Glomerular visceral epithelial cell (primary cell): ENCODE data around the gene TPX2.
"Not testable (repeated sequence)": the region's sequence is repeated elsewhere in the genome, so short reads cannot be mapped to it uniquely, and the experiment has no call there.

ENCODE experiments used
- DNase-seq: peaks from one replicate; pipeline ENCODE4 v3.0.0-alpha.2; 2016; ENCODE audit errors: extremely low spot score

Gene TPX2

GRCh38 chr20:31719644-31720485 lies 19.2 kb upstream of the TPX2 start:
- peak; percentile 98 for DNase-seq

GRCh38 chr20:31720486-31721407 lies 18.3 kb upstream of the TPX2 start:
- peak; percentile 47 for DNase-seq

- no peak for DNase-seq
Measured at GRCh38 chr20:31721408-31722256, 17.5 kb upstream of the TPX2 start.

GRCh38 chr20:31722257-31723068 lies 16.6 kb upstream of the TPX2 start, which contains the start of gene BCL2L1:
TSS of gene BCL2L1 (minus strand) at chr20:31722868. CDS start at chr20:31722218, 650 bp downstream.
- peak; percentile 91 for DNase-seq

GRCh38 chr20:31723069-31723318 lies 16.1 kb upstream of the TPX2 start:
- DNase-seq, result no peak

- DNase-seq, result peak; percentile 99
Measured at GRCh38 chr20:31723319-31724078, 15.6 kb upstream of the TPX2 start.

GRCh38 chr20:31731321-31731717 lies 7.8 kb upstream of the TPX2 start:
- DNase-seq, result no peak

- no peak for DNase-seq
Measured at GRCh38 chr20:31739550-31739977, 474 bp downstream of the TPX2 start.

GRCh38 chr20:31740208-31740607 lies 1.1 kb downstream of the TPX2 start:
- peak; percentile 53 for DNase-seq

- DNase-seq, result no peak
Measured at GRCh38 chr20:31740656-31741323, 1.7 kb downstream of the TPX2 start.

- DNase-seq, result no peak
Measured at GRCh38 chr20:31746068-31746878, 7.2 kb downstream of the TPX2 start.

- not testable (repeated sequence) for DNase-seq
Measured at GRCh38 chr20:31747028-31747427, 7.9 kb downstream of the TPX2 start.

GRCh38 chr20:31747640-31748039 lies 8.6 kb downstream of the TPX2 start:
- no peak for DNase-seq

- DNase-seq, result no peak
Measured at GRCh38 chr20:31749223-31749622, 10.1 kb downstream of the TPX2 start.

GRCh38 chr20:31751126-31751525 lies 12.0 kb downstream of the TPX2 start:
- peak; percentile 54 for DNase-seq

GRCh38 chr20:31757254-31757653 lies 18.2 kb downstream of the TPX2 start:
- no peak for DNase-seq

- DNase-seq, result no peak
Measured at GRCh38 chr20:31758521-31758920, 19.4 kb downstream of the TPX2 start.

- DNase-seq, result no peak
Measured at GRCh38 chr20:31758991-31759390, 19.9 kb downstream of the TPX2 start.
